HG02943 (cell line): ENCODE data around the gene KIF5C.

ENCODE experiments used
- ATAC-seq: cut with Tn5 transposase; IDR thresholded peaks from one replicate; pipeline ENCODE4 v1.9.1; 2021; ENCODE audit warnings: mild to moderate bottlenecking, low read depth, moderate library complexity; ENCODE audit not compliant: unreplicated experiment

Gene KIF5C

DNA sequence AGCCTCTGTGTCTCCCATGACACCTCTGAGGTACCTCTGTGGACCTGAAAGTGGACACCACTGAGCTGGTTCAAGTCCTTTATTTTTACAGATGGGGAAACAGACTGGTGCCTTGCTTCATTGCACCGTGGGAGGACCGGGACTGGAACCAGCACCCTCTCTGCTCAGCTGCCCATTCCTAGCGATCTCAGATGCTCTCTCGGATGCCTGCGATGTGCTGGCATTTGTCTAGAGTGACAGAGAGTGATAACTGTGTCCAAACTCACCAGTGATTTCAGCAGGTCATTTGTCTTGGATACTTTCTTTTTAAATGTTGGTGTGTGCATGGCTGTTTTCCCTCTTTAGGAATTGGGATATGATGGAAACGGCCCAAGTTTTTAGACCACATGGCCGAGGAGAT, 133.4 kb downstream of the KIF5C start:
- ATAC-seq, result no peak

DNA sequence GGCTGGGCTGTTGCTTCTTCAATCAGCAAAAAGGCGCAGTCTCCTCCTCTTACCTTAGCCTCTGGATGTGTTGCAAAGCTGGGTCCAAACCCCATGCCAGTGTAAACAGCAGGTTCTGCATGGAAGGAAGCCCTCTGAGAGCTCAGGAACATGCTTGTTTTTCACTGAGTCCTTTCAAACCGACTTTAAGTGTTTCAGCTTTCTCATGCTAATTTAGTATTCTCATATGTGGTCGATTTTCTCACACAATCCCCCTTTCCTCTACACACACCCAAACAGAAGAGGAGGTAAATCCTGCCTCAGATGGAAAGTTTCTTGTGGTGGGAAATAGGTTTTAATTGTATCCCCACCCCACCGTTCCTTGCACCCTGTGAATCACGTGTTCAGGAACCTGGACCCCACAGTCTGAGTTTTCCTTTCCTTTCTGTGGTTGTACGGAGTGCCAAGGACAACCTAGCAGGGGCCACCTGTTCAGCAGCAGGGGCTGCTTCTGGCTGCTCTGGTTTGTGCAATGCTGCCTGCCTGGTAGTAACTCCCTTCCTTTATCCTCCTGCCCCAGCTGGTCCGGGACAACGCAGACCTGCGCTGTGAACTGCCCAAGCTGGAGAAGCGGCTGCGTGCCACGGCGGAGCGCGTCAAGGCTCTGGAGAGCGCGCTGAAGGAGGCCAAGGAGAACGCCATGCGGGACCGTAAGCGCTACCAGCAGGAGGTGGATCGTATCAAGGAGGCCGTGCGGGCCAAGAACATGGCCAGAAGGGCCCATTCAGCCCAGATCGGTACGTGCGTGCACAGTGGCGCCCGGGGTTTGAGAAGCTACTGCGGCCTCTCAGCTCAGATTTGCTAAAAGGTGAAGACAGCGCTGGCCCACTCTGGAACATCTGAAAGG, 134.8 kb downstream of the KIF5C start:
- no peak for ATAC-seq

DNA sequence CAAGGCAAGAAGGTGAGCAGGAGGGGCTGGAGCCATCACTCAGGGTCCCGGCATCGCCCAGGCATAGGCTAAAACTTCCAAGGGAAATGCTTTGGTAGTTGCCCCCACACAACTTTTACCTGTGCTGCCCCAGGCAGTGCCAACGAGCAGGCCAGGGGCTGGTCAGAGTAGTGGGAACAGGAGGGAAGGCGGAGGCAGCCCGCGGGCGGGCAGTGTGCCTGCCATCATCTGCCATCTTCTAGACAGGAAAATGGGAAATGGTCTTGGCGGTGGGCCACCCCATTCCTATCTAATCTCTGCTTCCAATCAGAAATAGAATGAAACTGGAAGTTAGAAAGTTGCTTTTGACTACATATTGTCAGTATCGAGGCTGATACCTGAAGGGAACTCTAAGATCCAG, 137.5 kb downstream of the KIF5C start:
- no peak for ATAC-seq

DNA sequence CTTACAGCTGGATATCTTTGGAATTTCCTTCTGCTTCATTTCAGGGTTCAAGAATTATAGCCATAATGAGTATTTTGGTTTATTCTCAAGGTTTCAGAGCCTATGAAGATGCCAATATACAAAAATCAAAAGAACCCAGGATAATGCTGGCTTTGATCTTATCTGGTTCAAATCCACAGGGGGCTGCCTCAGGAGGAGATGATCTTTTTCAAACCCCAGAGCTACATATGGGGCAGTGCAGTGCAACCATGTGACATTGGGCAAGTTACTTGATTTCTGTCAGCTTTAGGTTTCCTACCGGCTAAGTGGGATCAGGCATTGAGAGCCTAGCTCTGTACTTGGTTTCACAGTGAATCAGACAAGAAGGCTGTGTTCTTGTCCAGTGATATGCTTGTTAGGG, 140.5 kb downstream of the KIF5C start:
- no peak for ATAC-seq

DNA sequence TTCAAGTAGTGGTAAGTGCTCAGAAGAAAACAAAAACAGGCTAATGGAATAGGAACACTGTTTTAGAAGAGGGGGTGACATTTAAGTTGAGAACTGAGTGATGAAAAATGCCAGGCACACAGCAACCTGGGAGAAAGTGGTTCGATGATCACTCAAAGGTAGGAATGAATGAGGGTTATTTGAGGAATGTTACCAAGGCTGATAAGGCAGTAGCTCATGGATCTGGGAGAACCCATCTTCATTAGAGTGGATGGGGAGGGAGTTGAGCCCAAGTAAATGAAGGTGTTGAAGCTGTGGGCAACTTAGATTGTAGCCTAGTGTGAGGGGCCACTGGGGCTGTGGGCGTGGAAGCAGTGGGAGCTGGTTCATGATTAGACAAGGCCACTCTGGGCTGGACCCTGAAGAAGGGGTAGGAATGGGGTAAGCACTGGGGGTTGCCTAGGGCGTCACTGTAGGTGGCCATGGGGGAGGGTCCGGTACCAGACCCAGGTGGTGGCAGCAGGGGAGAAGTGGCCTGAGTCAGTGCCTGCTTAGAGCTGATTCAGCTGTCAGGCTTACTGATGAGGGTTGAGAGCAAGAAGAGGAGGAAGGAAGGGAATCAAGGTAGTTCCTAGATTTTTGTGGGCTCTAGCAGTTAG, 141.0 kb downstream of the KIF5C start:
- no peak for ATAC-seq

DNA sequence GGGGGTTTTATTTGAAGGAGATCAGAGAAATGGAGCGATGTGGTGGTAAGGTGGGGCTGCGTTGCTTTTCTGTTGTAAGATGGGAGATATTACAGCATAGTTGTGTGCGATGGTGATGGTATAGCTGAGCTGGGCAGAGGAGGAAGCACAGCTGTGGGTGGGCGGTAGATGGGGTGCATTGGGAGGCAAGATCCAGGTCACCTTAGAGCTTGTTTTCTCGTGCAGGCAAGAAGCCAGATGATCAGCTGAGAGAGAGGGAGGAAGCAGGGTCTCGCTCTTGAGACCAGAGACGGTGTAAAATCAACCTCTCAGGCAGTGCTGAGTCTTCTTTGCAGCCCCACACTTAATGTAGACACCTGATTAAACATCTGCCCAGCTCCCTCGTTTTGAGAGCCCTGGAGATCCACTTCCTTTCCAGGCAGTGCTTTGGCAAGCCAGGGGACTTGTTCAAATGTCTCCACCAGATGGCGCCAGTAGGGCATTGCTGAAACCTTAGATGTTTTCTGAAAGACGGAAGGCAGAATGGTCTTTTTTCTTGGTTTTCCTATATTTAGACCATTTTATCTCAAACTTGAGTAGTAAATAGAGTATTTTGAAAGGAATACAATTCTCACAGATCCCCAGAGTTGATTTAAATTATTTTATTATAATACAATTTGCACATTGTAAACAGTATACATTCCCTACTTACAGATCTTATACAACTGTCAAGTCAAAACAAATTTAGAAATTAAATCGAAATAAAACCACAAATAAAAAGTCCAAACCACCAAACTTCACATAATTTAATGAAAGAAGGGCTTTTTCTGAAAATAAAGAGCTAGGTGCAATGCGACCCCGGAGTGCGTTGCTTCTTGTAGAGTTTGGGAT, 142.3 kb downstream of the KIF5C start:
- ATAC-seq, result no peak

DNA sequence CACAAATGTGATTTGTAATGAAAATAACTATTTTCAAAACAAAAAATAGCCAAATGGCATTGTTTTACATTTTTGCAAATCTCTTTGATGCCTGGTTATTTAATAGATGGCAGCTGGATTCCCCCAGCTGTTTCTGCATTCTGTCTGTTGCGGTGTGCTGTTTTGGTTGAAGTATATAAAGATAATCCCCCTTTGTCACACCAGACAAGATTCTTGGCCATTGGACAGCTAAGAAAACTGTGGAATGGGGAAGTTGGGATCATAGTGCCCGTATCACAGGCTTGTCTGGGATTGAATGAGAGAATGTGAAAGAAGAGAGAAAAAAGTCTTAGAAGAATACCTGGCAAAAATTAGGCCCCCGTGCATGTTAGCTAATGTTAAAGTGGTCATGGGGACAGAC, 144.0 kb downstream of the KIF5C start:
- ATAC-seq, result no peak

DNA sequence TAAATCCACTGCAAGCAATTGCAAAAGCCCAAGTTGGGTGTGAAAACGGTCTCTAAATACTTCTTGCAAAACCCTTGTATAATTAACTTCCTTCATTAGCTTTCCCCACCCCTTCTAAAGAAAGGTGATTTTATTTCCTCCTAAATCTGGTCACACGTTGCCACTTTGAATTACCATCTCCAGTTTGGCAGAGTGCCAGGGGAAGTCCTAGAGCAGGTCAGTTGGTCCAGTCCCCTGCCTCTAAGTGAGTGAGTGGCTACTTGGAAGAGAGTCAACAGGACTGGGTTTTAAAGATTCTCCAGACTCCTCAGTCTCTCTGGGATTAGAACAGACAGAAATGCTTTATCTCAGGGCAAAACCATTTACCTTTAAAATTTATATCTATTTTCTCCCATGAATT, 144.7 kb downstream of the KIF5C start:
- ATAC-seq, result no peak

DNA sequence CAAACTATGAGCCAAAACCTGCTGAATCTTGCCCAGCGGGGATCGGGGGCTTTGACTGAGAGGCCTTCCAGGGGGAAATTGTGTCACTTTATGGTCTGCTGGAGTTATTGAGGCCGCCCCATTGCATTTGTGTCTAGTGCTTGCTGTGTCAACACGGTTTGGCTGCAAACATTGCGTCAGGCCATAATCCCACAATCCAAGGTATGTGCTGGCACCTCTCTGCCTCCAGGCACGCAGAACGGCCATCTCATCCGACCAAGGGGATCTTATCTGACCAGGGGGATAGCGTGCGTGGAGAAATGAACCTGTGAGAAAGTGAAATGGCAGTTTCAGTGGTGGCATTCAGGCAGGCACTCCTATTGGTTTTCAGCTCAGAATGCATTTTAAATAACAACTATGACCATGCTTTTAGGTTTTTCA, 145.4 kb downstream of the KIF5C start:
- peak; percentile 39 for ATAC-seq

DNA sequence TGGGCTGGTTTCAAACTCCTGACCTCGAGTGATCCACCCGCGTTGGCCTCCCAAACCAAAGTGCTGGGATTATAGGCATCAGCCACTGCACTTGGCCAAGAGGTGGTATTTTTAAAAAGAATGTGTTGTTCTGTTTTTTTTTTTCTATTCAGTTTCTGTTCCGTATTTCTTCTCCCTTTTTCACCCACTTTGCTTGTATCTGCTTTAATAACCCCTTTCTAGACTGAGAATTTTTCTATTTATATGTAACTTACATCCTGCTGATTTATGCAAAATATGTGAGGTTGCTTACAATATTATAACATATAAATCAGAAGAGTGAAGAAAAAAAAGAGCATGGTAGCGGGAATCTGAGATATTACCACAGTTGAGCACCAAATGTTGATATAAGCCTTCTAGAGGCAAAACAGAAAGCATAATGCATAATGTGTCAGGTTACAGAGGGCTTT, 146.3 kb downstream of the KIF5C start:
- ATAC-seq, result peak; percentile 62

DNA sequence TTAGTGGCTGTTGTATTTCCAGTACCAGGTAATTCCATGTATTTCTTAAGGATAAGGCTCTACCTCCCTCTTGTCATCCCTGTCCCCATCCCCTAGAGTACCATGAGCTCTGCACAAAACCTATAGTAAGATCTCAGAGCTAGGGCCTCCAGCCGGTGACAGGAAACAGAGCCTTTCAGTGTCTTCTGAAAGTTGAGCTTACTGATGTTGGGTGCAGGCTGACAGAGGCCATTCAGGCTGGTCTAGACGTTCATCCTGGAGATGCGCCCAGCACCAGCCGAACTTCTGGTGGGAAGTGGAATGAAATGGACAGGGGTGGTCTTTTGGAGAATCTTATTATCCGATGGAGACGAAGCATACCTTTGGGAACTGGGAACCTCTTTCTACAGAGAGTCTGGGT, 146.7 kb downstream of the KIF5C start:
- peak; percentile 71 for ATAC-seq

DNA sequence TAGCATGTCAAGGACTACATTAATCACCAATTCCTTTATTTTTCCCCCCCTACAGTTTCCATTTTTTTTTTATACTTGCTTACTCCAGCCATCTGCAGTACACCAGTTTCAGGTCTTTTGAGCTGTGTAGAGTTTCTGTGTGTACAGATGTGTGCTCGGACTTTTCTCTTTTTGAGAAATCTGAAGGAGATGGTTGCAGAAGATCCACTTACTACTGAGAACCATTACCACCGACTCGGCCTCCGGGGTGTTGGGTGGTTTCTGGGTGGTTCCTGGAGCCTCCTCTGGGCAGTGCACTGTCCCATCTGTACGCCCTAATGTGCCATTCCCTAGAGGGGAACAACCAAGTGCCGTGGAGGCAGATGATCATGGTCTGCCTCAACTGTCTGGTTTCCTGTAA, 148.1 kb downstream of the KIF5C start:
- ATAC-seq, result no peak

DNA sequence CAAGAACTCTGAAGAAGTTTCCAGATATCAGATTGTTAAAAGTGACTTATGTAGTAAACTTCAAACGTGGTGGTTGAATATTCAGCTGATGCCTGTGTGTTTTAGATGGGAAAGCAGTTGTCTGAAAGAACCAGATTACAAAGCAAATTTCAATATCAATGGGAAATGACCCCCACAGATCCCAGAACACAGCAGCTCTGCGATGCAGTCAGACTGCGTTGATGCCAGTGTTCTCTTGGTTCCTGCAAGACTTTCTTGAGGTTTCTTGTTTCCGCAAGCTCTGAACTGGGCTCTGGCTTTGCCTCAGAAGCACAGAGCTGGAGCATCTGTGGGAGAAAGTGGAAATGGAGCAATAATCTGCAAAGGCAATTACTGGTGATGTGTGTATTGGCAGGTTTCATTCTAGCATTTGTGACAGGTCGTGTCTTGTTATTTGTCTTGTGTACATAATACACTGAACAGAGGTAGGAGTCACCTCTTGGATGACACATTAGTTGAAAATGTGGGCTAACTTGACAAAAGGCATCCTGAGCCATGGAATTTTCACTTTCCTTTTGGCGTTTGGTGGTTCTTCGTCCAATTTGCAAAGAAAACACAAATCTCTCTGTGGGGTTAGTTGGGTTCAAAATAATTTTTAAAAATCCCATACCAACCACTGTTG, 152.7 kb downstream of the KIF5C start:
- no peak for ATAC-seq

DNA sequence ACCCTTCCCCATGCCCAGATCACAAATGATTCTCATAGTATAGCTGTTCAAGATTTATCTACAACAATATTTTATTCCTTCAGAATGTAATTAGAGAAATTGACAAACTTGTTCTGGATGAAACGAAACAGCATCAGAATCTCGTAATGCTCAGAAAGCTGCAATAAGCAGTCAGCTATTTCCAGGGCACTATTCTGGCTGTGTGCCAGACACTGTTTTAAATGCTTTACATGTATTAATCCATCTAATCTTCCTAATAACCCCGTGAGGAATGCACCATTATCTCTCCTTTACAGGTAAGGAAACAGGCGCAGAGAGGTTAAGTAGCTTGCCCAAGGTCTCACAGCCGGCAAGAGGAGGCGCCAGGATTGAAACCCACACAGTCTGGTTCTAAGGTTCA, 153.3 kb downstream of the KIF5C start:
- ATAC-seq, result no peak

DNA sequence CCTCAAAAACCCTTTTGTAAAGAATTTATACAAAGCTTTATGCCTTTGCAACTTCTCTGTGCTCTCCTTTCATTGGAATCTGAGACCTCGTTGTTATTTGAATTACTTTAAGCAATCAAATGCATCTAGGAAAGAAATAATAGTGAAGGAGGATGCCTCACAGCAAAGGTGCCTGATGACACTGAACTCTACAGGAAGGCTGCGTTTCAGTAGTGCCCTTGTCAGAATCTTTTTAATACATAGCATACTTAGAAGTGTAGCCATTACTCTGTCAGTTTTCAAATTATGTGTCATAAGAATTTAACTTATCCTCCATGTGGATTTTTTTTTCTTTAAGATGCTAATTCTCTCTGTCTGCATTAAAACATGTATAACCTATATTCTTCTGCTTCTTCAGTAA, 153.9 kb downstream of the KIF5C start:
- no peak for ATAC-seq

DNA sequence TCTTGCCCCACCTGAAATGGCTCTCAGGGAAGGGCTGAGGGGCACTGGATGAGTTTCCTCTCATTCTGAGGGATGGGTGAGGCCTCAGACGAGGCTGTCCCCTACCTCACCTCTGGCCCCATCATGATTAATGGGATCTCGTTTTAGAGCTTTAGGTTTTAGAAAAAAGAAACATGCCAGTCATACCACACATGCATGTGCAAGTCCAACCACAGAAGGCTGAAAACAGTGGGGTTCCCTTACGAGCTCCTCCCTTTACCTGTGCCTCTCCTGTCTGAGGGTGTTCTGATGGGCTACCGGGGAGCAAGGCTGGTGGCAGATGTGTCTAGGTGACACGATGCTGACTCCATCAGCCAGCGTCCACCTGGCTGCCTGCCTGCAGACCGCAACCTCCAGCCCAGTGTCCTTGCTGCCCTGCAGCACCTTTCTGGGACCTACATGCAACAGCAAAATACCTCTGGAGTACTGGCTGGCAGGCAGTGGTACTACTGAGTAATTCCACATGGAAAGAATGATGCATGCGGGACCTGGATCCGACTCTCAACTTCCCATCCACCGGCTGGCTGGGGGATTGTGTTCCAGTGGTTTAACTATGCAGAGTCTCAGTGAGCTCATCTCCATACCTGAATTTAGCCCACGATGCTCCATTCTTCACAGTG, 154.4 kb downstream of the KIF5C start:
- ATAC-seq, result no peak

DNA sequence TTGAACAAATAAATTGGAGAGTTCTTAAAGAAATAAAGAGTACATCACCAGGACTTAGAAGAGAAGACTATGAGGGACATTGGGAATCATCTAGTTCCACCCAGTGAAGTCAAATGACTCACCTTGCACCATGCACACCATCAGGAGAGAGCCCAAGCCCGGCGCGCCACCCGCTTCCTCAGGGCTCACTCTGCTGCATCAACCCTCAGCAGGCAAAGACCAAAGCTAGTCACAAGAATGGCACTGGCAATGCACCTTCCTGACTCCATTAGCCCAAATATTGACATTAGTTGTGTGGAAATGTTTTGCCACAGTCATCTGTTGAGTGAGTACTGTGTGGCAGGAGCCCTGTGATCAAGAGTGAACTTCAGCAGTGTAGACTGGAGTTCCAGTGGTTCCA, 156.4 kb downstream of the KIF5C start:
- no peak for ATAC-seq

DNA sequence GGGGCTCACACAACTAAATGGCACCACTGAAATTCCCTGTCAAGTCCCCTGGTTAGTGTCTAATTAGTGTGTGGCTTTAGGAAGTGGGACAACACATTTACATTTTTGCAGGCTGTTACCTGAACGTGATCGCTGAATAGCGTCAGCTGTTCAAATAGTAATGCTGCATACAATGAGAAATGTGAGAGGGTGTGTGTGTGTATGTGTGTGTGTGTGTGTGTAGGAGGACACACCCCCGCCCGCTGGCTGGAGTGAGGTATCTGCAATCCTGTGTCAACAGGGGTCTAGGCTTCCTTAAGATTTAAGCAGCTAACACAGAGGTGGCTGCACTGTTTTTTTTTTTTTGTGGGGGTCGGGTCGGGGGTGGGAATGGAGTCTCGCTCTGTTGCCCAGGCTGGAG, 158.7 kb downstream of the KIF5C start:
- ATAC-seq, result no peak

DNA sequence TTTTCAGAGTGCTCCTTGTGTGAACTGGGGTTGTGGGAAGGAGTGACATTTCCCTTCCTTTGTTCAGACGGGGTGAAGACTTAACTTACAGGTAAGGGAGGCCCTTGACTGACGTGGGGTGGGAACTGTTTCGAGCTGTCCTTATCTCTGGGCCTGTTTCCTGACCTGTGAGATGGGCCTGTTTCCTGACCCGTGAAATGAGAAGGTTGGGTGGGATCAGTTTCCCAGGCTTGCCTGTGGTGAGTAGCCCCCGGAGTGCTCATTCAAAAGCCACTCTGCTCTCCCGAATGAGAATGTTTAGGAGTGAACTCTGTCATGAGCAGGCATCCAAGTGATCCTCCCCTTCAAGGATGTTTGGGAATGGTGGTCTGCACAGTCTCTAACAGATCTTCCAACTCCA, 159.4 kb downstream of the KIF5C start:
- no peak for ATAC-seq
